Mucosa of rectum (tissue), 2 donors: Measurements from ENCODE around the gene JOSD1.

ENCODE experiments used
- H3K27ac ChIP-seq, 2 donors: one replicate each; pipeline ENCODE4 v1.7.0; 2013; ENCODE audit warnings: inconsistent platforms in 2 of 2, low read depth in 2 of 2, low read length in 2 of 2
- H3K27me3 ChIP-seq, 2 donors: one replicate each; pipeline ENCODE4 v1.7.0; 2013; ENCODE audit warnings: low read length in 2 of 2; ENCODE audit not compliant: control insufficient read depth in 2 of 2, insufficient read depth in 2 of 2
- H3K36me3 ChIP-seq, 2 donors: one replicate each; pipeline ENCODE4 v1.7.0; 2013; ENCODE audit warnings: low read length in 2 of 2; ENCODE audit not compliant: control insufficient read depth in 2 of 2, insufficient read depth in 2 of 2
- H3K4me1 ChIP-seq, 2 donors: one replicate each; pipeline ENCODE4 v1.7.0; 2013; ENCODE audit warnings: low read length in 2 of 2, mild to moderate bottlenecking in 1 of 2; ENCODE audit not compliant: control insufficient read depth in 2 of 2, insufficient read depth in 2 of 2
- H3K4me3 ChIP-seq, 2 donors: one replicate each; pipeline ENCODE4 v1.7.0; 2013; ENCODE audit warnings: low read length in 2 of 2
- H3K9ac ChIP-seq, 2 donors: one replicate each; pipeline ENCODE4 v1.7.0; 2013; ENCODE audit warnings: low read length in 2 of 2, low read depth in 1 of 2, mild to moderate bottlenecking in 1 of 2
- H3K9me3 ChIP-seq, 2 donors: one replicate each; pipeline ENCODE4 v1.7.0; 2013; ENCODE audit warnings: low read length in 2 of 2; ENCODE audit not compliant: control insufficient read depth in 2 of 2
- donor health status: healthy.
- donor health status: Normal muscosa, but diverticular disease.

JOSD1 gene

GRCh38 chr22:38740116-38740723, 39.5 kb upstream of the JOSD1 start:
- Histone ChIP-seq H3K4me3 (no peak overlapping the region), H3K27me3 (no peaks in the 10 kb centered on the region), H3K9ac (no peak overlapping the region), H3K36me3 (peaks cover 90 to 95% of the 10 kb centered on the region in 2 donors), H3K9me3 (no peaks in the 10 kb centered on the region), H3K27ac (no peak overlapping the region), H3K4me1 (no peaks in the 10 kb centered on the region)

GRCh38 chr22:38739300-38740055, 38.7 kb upstream of the JOSD1 start:
- no peak overlapping the region for H3K9ac ChIP-seq
- H3K9me3 ChIP-seq = no peaks in the 10 kb centered on the region
- H3K27me3 ChIP-seq = no peaks in the 10 kb centered on the region
- H3K4me1 ChIP-seq = no peaks in the 10 kb centered on the region
- H3K36me3 ChIP-seq = peaks cover 87 to 88% of the 10 kb centered on the region in 2 donors
- no peak overlapping the region for H3K4me3 ChIP-seq
- H3K27ac ChIP-seq = no peak overlapping the region

- H3K4me3 ChIP-seq = no peak overlapping the region
- H3K9ac ChIP-seq = no peak overlapping the region
- H3K36me3 ChIP-seq = peaks cover 84 to 94% of the 10 kb centered on the region in 2 donors
- H3K27ac ChIP-seq = no peak overlapping the region
- peaks cover 4 to 6% of the 10 kb centered on the region in 2 donors for H3K4me1 ChIP-seq
- no peaks in the 10 kb centered on the region for H3K9me3 ChIP-seq
- H3K27me3 ChIP-seq = no peaks in the 10 kb centered on the region
These were observed 37.8 kb upstream of the JOSD1 start for GRCh38 chr22:38738475-38739070.

- Histone ChIP-seq H3K27me3 (no peaks in the 10 kb centered on the region), H3K9ac (no peak overlapping the region), H3K4me1 (peaks cover 8 to 10% of the 10 kb centered on the region in 2 donors), H3K9me3 (no peaks in the 10 kb centered on the region), H3K36me3 (peaks cover 74 to 86% of the 10 kb centered on the region in 2 donors), H3K4me3 (no peak overlapping the region), H3K27ac (no peak overlapping the region)
These were observed 36.7 kb upstream of the JOSD1 start for GRCh38 chr22:38737302-38738060.

GRCh38 chr22:38736257-38736570, 35.5 kb upstream of the JOSD1 start:
- H3K9ac ChIP-seq = no peak overlapping the region
- no peaks in the 10 kb centered on the region for H3K9me3 ChIP-seq
- no peak overlapping the region for H3K27ac ChIP-seq
- no peaks in the 10 kb centered on the region for H3K27me3 ChIP-seq
- H3K4me3 ChIP-seq = no peak overlapping the region
- peaks cover 71 to 79% of the 10 kb centered on the region in 2 donors for H3K36me3 ChIP-seq
- H3K4me1 ChIP-seq = peaks cover 8 to 10% of the 10 kb centered on the region in 2 donors

- no peak overlapping the region for H3K4me3 ChIP-seq
- H3K27ac ChIP-seq = no peak overlapping the region
- H3K36me3 ChIP-seq = peaks cover 68 to 75% of the 10 kb centered on the region in 2 donors
- H3K27me3 ChIP-seq = no peaks in the 10 kb centered on the region
- no peaks in the 10 kb centered on the region for H3K9me3 ChIP-seq
- peaks cover 8 to 10% of the 10 kb centered on the region in 2 donors for H3K4me1 ChIP-seq
- H3K9ac ChIP-seq = no peak overlapping the region
These were observed 34.9 kb upstream of the JOSD1 start for GRCh38 chr22:38735465-38736256.

- Histone ChIP-seq H3K4me1 (peaks cover 8 to 10% of the 10 kb centered on the region in 2 donors), H3K27ac (no peak overlapping the region), H3K9ac (no peak overlapping the region), H3K9me3 (no peaks in the 10 kb centered on the region), H3K36me3 (peaks cover 68 to 75% of the 10 kb centered on the region in 2 donors), H3K27me3 (no peaks in the 10 kb centered on the region), H3K4me3 (no peak overlapping the region)
These were observed 34.4 kb upstream of the JOSD1 start for GRCh38 chr22:38735126-38735464.

GRCh38 chr22:38734421-38735100, 33.8 kb upstream of the JOSD1 start:
- no peak overlapping the region for H3K27ac ChIP-seq
- peaks cover 8 to 10% of the 10 kb centered on the region in 2 donors for H3K4me1 ChIP-seq
- no peak overlapping the region for H3K9ac ChIP-seq

GRCh38 chr22:38733724-38734381, 33.1 kb upstream of the JOSD1 start:
- H3K4me1 ChIP-seq = peaks cover 8 to 10% of the 10 kb centered on the region in 2 donors
- H3K9me3 ChIP-seq = no peaks in the 10 kb centered on the region
- H3K4me3 ChIP-seq = no peak overlapping the region
- no peak overlapping the region for H3K9ac ChIP-seq
- H3K36me3 ChIP-seq = peaks cover 66 to 74% of the 10 kb centered on the region in 2 donors
- no peaks in the 10 kb centered on the region for H3K27me3 ChIP-seq
- peak overlapping the region in 1 of 2 donors; percentile 4 for H3K27ac ChIP-seq

More at GRCh38 chr22:38734421-38735100, 33.8 kb upstream of the JOSD1 start:
- H3K27me3 ChIP-seq = no peaks in the 10 kb centered on the region
- H3K4me3 ChIP-seq = no peak overlapping the region
- no peaks in the 10 kb centered on the region for H3K9me3 ChIP-seq
- peaks cover 67 to 75% of the 10 kb centered on the region in 2 donors for H3K36me3 ChIP-seq
